ENCODE results near the gene SCG2.
"Not testable (repeated sequence)": the region's sequence is repeated elsewhere in the genome, so short reads cannot be mapped to it uniquely, and the experiment has no call there.

Gene SCG2

GRCh38 chr2:223596208-223596607 is 6.0 kb downstream of the SCG2 start:
- H3K9me3 Mint-ChIP-seq = peaks cover 4% of the 10 kb centered on the region
- no peaks in the 10 kb centered on the region for H3K36me3 Mint-ChIP-seq
- no peak for ATAC-seq
- H3K4me3 Mint-ChIP-seq = no peak overlapping the region
- no peak overlapping the region for H3K27ac Mint-ChIP-seq
- peaks cover 13% of the 10 kb centered on the region for H3K27me3 Mint-ChIP-seq
- no peaks in the 10 kb centered on the region for H3K4me1 Mint-ChIP-seq

GRCh38 chr2:223594831-223595230 is 7.3 kb downstream of the SCG2 start:
- H3K27me3 Mint-ChIP-seq = peaks cover 13% of the 10 kb centered on the region
- no peaks in the 10 kb centered on the region for H3K4me1 Mint-ChIP-seq
- H3K9me3 Mint-ChIP-seq = peaks cover 4% of the 10 kb centered on the region
- H3K4me3 Mint-ChIP-seq = no peak overlapping the region
- no peak for ATAC-seq
- no peaks in the 10 kb centered on the region for H3K36me3 Mint-ChIP-seq
- no peak overlapping the region for H3K27ac Mint-ChIP-seq

GRCh38 chr2:223594259-223594658 is 7.9 kb downstream of the SCG2 start:
- no peak for ATAC-seq
- H3K9me3 Mint-ChIP-seq = peaks cover 4% of the 10 kb centered on the region
- peaks cover 13% of the 10 kb centered on the region for H3K27me3 Mint-ChIP-seq
- H3K27ac Mint-ChIP-seq = no peak overlapping the region
- H3K4me3 Mint-ChIP-seq = no peak overlapping the region
- no peaks in the 10 kb centered on the region for H3K36me3 Mint-ChIP-seq
- no peaks in the 10 kb centered on the region for H3K4me1 Mint-ChIP-seq

GRCh38 chr2:223592689-223593088 is 9.5 kb downstream of the SCG2 start:
- H3K4me3 Mint-ChIP-seq, H3K9me3 Mint-ChIP-seq, H3K36me3 Mint-ChIP-seq, ATAC-seq, H3K27me3 Mint-ChIP-seq, H3K27ac Mint-ChIP-seq, H3K4me1 Mint-ChIP-seq: not testable (repeated sequence)

DNA sequence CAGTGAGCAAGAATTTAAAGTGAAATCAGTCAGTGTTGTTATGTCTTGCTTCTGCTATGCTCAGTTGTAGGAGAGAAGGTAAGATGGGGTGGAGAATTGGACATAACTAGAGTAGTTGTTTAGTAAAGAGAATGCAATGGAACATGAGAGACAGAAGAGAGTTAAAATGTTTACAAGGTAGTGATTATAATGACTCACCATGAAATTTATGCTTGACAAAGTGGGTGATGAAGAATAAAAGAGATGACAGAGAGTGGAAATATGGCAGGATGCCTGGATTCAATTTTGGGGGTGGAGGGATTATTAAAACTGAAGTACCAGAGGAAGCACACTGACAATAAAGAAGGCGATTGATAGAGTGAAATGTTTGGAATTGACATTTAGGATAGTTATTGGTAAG is 10.6 kb downstream of the SCG2 start:
- ATAC-seq = no peak
- Mint-ChIP-seq H3K27ac (no peak overlapping the region), H3K27me3 (no peaks in the 10 kb centered on the region), H3K4me3 (no peak overlapping the region), H3K4me1 (no peaks in the 10 kb centered on the region), H3K36me3 (no peaks in the 10 kb centered on the region), H3K9me3 (peaks cover 4% of the 10 kb centered on the region)

DNA sequence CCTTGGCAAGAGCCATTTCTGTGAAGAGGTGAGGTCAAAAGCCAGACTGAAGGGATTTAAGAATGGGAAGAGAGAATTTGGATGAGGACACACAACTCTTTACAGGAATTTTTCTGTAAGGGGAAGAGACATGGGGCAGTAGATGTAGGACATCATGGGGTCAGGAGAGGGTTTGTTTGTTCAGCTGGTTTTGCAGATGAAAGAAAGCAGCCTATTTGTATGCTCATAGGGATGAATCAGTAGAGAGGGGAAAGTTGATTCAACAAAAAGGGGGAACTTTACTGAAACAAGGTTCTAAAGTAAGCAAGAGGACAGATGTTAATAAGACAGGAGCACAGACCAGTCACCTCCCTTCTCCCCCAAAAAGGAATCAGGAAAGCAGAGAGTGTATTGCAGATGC is 11.2 kb downstream of the SCG2 start:
- ATAC-seq = no peak
- H3K4me3 Mint-ChIP-seq = no peak overlapping the region
- H3K27ac Mint-ChIP-seq = no peak overlapping the region
- peaks cover 4% of the 10 kb centered on the region for H3K9me3 Mint-ChIP-seq
- no peaks in the 10 kb centered on the region for H3K27me3 Mint-ChIP-seq
- no peaks in the 10 kb centered on the region for H3K4me1 Mint-ChIP-seq
- no peaks in the 10 kb centered on the region for H3K36me3 Mint-ChIP-seq

DNA sequence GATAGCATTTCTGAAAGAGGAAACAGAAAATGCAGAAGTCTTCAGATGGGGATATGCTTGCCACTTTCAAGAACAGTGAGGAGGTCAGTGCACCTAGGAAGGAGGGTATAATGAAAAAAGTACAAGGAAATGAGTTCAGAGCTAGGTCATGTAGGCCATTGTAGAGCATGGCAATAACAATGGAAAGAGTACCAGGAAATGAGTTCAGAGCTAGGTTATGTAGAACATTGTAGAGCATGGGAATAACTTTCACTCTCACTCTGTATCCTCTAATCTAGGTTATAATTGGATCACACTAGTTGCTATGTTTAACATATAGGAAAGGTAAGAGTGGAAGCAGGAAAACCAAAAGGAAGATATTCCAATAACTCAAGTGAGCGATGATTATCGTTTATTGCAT is 12.3 kb downstream of the SCG2 start:
- H3K9me3 Mint-ChIP-seq = peaks cover 4% of the 10 kb centered on the region
- no peak overlapping the region for H3K27ac Mint-ChIP-seq
- ATAC-seq = no peak
- no peaks in the 10 kb centered on the region for H3K36me3 Mint-ChIP-seq
- no peak overlapping the region for H3K4me3 Mint-ChIP-seq
- no peaks in the 10 kb centered on the region for H3K4me1 Mint-ChIP-seq
- no peaks in the 10 kb centered on the region for H3K27me3 Mint-ChIP-seq

DNA sequence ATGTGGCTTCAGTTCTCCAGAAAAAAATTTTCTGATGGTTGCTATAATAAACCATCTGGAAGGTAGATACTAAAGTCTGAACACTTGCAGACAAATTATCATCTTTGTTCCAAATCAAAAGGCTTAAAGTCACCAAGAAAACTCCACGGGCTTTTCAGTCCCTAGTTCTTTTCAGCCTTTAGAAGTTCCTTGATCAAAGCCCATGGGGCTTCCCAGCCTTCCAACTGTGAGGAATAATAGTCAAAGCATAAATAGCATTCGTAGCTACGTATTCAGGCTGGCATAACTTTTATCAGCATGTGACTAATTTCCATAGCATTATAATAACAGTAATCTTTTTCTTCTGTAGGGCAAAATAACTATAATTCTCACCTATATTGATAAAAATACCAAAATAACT is 13.9 kb downstream of the SCG2 start:
- Mint-ChIP-seq H3K36me3 (no peaks in the 10 kb centered on the region), H3K4me3 (no peak overlapping the region), H3K27ac (no peak overlapping the region), H3K9me3 (peaks cover 7% of the 10 kb centered on the region), H3K4me1 (no peaks in the 10 kb centered on the region), H3K27me3 (no peaks in the 10 kb centered on the region)
- no peak for ATAC-seq

DNA sequence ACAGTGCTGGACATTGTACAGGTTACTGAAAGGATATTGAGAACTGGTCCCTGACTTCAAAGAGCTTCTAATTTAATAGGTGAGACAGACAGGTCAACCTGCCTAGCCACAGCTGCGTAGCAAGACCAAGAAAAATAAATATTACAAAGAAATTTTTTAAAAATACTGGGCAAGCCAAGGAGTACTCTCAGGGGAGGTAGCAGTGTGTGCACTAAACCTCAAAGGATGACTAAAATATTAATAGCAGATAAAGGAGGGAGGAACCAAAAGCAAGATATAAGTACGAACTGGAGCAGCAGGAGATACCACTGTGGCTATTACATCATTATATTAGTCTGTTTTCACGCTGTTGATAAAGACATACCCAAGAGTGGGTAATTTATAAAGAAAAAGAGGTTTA is 14.9 kb downstream of the SCG2 start:
- H3K4me3 Mint-ChIP-seq = no peak overlapping the region
- H3K36me3 Mint-ChIP-seq = no peaks in the 10 kb centered on the region
- peaks cover 2% of the 10 kb centered on the region for H3K9me3 Mint-ChIP-seq
- H3K27ac Mint-ChIP-seq = no peak overlapping the region
- H3K4me1 Mint-ChIP-seq = no peaks in the 10 kb centered on the region
- H3K27me3 Mint-ChIP-seq = no peaks in the 10 kb centered on the region
- no peak for ATAC-seq

- no peaks in the 10 kb centered on the region for H3K27me3 Mint-ChIP-seq
- no peak overlapping the region for H3K4me3 Mint-ChIP-seq
- H3K36me3 Mint-ChIP-seq = no peaks in the 10 kb centered on the region
- H3K4me1 Mint-ChIP-seq = no peaks in the 10 kb centered on the region
- H3K9me3 Mint-ChIP-seq = peaks cover 2% of the 10 kb centered on the region
- no peak for ATAC-seq
- H3K27ac Mint-ChIP-seq = no peak overlapping the region
Measured at GRCh38 chr2:223586261-223586660, 15.9 kb downstream of the SCG2 start.

- H3K4me1 Mint-ChIP-seq = no peaks in the 10 kb centered on the region
- H3K27ac Mint-ChIP-seq = no peak overlapping the region
- no peaks in the 10 kb centered on the region for H3K36me3 Mint-ChIP-seq
- no peak overlapping the region for H3K4me3 Mint-ChIP-seq
- no peak for ATAC-seq
- H3K27me3 Mint-ChIP-seq = no peaks in the 10 kb centered on the region
- peaks cover 2% of the 10 kb centered on the region for H3K9me3 Mint-ChIP-seq
Measured at GRCh38 chr2:223585666-223586065, 16.5 kb downstream of the SCG2 start.

DNA sequence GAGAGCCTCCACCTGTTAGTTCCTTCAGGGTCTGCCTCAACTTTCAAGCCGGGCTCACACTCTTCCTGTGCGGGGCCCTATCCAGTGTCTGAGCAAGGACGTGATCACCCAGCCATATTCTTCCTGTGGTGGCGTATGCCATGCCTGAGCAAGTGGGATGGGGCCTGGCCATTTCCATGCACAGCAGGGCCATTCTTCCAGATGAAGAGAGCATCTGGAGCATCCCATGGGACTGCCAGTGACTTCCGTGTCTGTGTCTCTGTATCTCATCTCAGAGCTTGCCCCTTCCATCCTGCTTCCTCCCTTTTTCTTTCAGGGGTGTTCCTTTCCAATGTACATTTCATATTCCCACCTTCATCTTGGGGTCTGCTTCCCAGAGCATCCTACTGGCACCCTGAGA is 20.2 kb downstream of the SCG2 start:
- Mint-ChIP-seq H3K4me1 (no peaks in the 10 kb centered on the region), H3K36me3 (no peaks in the 10 kb centered on the region), H3K9me3 (peaks cover 2% of the 10 kb centered on the region), H3K4me3 (no peak overlapping the region), H3K27me3 (no peaks in the 10 kb centered on the region), H3K27ac (no peak overlapping the region)
- no peak for ATAC-seq

DNA sequence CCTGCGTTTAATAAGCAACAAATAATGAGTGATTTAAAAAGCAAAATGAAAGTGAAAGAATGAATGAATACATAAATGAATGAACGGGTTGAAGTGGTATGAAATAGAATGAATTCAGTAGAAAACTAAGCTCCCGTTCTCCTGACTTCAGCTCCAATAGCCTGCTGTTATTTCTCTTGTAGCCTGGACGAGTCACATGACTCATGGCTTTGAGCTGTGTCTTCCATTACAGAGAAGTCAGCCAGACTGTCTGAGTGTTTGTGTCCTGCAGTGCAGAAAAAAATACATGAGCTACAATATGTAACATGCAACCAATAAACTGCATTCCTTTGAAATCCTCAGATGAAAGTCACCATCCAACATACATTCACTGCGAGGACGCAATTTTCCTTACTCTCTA is 21.2 kb downstream of the SCG2 start:
- no peak overlapping the region for H3K4me3 Mint-ChIP-seq
- H3K36me3 Mint-ChIP-seq = no peaks in the 10 kb centered on the region
- H3K4me1 Mint-ChIP-seq = no peaks in the 10 kb centered on the region
- no peak for ATAC-seq
- H3K9me3 Mint-ChIP-seq = peaks cover 2% of the 10 kb centered on the region
- no peak overlapping the region for H3K27ac Mint-ChIP-seq
- no peaks in the 10 kb centered on the region for H3K27me3 Mint-ChIP-seq

GRCh38 chr2:223578846-223579245 is 23.3 kb downstream of the SCG2 start:
- H3K27me3 Mint-ChIP-seq = no peaks in the 10 kb centered on the region
- no peaks in the 10 kb centered on the region for H3K9me3 Mint-ChIP-seq
- no peak for ATAC-seq
- no peak overlapping the region for H3K27ac Mint-ChIP-seq
- H3K36me3 Mint-ChIP-seq = no peaks in the 10 kb centered on the region
- H3K4me1 Mint-ChIP-seq = no peaks in the 10 kb centered on the region
- H3K4me3 Mint-ChIP-seq = no peak overlapping the region

- H3K4me3 Mint-ChIP-seq = no peak overlapping the region
- H3K4me1 Mint-ChIP-seq = no peaks in the 10 kb centered on the region
- no peaks in the 10 kb centered on the region for H3K36me3 Mint-ChIP-seq
- no peak for ATAC-seq
- H3K9me3 Mint-ChIP-seq = no peaks in the 10 kb centered on the region
- no peaks in the 10 kb centered on the region for H3K27me3 Mint-ChIP-seq
- H3K27ac Mint-ChIP-seq = no peak overlapping the region
Measured at GRCh38 chr2:223576873-223577272, 25.3 kb downstream of the SCG2 start.

- Mint-ChIP-seq H3K36me3 (no peaks in the 10 kb centered on the region), H3K27ac (no peak overlapping the region), H3K4me1 (no peaks in the 10 kb centered on the region), H3K9me3 (peaks cover 3% of the 10 kb centered on the region), H3K27me3 (peaks cover 25% of the 10 kb centered on the region), H3K4me3 (no peak overlapping the region)
- ATAC-seq = no peak
Measured at GRCh38 chr2:223570784-223571183, 31.4 kb downstream of the SCG2 start.

DNA sequence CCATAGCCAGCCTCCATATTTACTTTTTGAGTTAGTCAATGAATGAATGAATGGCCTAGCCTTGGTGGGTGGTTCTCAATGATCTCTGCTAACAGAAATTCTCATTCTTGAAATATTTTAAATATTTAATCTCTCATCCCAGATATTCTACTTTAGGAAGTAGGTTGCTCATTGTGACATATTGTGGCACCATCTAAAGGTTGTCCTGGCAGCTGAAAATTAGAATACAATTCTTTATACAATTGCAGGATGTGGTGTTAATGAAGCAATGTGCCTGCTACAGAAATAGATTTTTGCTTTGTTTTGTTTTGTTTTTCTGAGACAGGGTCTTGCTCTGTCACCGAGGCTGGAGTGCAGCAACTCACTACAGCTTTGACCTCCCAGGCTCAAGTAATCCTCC is 35.8 kb downstream of the SCG2 start:
- H3K36me3 Mint-ChIP-seq = no peaks in the 10 kb centered on the region
- no peak for ATAC-seq
- H3K27ac Mint-ChIP-seq = no peak overlapping the region
- H3K4me1 Mint-ChIP-seq = no peaks in the 10 kb centered on the region
- H3K27me3 Mint-ChIP-seq = peaks cover 25% of the 10 kb centered on the region
- no peak overlapping the region for H3K4me3 Mint-ChIP-seq
- H3K9me3 Mint-ChIP-seq = peaks cover 3% of the 10 kb centered on the region

Data from stimulated activated memory B cell treated with anti-CD40 and anti-IgM and Interleukin-4, amounts not matched to agents 10 μg/mL and 1 μg/mL and 100 μg/mL, for 72 hours (primary cell).